Measurements from ENCODE around the gene GSK3A.
"Not testable (repeated sequence)": the region's sequence is repeated elsewhere in the genome, so short reads cannot be mapped to it uniquely, and the experiment has no call there.

The GSK3A gene

DNA sequence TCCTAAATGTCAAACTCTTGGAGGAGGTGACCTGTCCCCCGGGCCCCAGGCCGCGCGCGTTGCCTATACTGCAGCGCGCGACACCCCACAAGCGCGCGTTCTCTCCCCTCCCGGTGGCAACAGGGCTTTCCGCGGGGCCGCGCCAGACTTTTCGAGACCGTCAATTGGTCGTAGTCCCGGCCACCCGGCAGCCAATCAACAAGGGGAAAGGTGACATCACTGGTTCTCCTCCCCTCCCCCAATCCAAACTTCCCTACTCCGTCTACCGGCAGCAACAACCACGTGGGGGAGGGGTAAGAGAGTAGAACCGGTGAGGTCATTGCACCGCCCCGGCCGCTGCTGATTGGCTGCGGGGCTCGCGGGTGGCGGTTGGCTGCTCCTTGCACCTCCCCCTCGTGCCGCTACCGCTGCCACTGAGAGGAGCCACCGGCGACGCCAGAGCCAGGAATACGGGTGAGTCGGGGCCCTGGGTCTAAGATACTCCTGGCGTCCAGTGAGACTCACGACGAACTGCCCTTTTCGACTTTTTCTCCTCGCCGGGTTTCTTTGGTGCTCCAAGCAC, 25.8 kb upstream of the GSK3A start:
- DNase-seq: peak; percentile 98 to 100 (median 99)

DNA sequence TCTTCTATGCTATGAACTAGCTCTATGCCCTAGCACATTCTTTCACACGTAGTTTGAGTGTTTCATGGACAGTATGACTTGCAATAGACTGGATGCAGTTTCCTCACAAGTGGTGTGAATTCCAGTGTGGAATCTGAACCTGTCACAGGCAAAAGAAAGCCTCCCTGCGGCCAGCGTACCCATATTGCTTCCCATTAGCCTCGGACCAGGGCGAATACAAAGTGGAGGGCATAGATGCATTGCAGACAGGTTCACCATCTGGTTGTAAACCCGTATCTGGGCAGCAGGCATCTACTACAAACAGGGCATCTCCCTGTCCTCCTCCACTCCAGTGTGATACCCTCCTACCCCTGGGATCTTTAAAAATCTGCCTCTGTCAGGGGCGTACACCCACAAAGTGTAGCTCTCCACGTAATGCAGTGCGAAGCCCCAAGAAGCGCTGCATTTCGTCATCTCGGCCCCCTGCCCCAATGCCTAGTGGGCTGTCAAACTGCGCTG, 25.3 kb upstream of the GSK3A start:
- no peak for DNase-seq

DNA sequence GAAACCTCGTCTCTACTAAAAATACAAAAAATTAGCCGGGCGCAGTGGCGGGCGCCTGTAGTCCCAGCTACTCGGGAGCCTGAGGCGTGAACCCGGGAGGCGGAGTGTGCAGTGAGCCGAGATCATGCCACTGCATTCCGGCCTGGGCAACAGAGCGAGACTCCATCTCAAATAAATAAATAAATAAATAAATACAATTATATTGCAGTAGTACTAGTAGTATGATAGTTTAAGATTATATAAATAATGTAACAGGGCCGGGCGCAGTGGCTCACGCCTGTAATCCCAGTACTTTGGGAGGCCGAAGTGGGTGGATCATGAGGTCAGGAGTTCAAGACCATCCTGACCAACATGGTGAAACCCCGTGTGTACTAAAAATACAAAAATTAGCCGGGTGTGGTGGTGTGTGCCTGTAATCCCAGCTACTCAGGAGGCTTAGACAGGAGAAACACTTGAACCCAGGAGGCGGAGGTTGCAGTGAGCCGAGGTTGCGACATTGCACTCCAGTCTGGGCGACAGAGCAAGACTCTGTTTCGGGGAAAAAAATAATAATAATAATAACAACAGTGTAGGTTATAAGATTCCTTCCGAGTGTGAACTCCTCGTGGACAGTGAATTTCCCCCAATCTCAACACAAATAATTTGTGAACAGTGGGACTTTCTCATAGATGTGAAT, 24.7 kb upstream of the GSK3A start:
- not testable (repeated sequence) for DNase-seq

DNA sequence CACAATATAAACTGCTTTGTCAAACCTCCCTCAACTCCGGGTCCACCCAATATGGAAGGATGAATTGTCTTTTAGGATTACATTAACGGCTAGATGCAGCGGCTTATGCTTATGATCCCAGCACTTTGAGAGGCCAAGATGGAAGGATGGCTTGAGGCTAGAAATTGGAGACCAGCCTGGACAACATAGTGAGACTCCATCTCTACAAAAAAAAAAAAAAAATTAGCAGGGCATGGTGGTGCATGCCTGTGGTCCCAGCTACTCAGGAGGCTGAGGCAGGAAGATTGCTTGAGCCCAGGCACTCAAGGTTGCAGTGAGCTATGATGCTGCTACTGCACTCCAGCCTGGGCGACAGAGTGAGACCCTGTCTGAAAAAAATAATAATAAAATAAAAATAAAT, 23.7 kb upstream of the GSK3A start:
- DNase-seq: not testable (repeated sequence)

- no peak for DNase-seq
Measured at GRCh38 chr19:42261763-42262162, 19.4 kb upstream of the GSK3A start.

GRCh38 chr19:42257842-42258241, 15.4 kb upstream of the GSK3A start:
- not testable (repeated sequence) for DNase-seq

DNA sequence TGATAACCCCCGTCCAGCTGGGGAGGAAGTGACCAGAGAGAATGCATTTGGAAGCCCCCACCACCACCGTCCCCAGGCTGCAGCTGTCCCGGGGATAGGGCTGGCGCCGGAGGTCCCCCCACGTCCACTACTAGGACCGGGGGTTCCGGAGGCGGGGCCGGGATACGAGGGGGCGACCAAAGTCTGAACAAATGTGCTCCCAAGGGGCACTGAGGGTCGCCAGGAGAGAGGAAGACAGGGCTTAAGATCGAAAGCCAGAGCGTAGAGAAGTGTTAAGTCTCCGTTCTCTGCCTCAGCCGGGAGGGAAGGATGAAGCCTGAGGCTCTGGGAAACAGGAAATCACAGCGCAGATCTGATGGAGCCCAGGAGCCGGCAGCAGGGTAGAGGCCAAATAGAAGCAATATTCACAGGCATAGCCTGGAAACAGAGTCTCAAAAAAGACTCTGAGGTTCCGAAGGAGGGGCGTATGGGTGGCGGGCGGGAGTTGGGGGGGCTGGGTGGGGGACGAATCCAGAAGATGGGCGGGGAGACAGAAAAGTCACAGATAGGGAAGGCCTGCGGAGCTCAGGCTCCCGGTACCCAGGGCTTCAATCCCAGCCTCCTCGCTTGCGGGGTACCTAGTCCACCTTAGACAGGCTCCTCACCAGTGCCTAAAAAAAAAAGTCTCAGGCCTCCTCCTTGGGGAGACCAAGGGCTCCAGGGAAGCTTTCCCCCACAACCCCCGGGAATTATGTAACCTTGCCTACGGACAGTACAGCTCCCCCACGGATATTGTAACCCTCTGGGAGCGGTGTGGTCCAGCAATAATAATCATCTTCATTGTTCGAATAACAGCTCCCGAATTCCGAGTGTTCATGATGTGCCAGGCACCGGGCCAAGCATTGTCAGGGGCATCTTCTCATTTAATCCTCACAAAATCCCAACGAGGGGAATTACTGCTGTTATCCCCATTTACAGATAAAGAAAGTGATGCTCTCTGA, 13.7 kb upstream of the GSK3A start:
- peak in 2 of 6 experiments; percentile 12 to 35 for DNase-seq

GRCh38 chr19:42254850-42255765, 12.7 kb upstream of the GSK3A start, which contains the start of gene ERF:
Gene ERF, minus strand, starts transcription at chr19:42255128. Its CDS starts 129 bp downstream, at chr19:42254999.
- DNase-seq: peak; percentile 86 to 95 (median 92)

DNA sequence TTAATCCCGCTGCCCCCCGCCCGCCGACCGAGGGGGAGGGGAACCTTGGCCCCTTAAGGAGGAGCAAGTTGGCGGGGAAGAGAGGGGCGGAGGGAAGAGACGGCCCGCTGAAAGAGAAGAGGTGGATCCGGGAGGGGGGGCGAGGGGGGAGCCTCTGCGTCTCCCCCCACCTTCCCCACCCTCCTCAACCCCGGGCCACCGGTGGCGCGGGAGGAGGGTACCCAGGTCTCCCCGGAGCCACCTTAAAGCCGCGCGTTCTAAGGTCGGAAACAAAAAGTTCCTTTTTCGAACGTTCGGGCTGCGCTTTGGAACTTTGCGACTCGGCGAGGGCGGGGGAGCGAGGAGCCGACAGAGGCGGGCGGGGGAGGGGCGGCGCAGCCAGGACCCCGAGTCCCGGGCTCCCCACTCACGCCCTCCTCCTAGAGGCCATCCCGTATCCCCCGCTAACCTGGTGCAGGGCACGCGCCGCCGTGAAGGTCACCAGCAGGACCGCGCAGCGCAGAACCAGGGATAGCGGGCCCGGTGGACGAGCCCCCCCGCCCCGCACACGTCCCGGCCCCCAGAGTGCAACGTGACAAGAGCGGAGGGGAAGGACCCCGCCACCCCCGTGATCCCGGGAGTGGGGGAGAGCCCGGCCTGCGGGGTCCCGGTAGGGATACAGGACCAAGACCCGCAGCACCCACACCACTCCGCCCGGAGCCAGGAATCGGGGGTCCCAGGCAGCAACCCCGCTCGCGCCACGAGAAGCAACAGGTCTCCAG, 11.9 kb upstream of the GSK3A start:
- peak; percentile 74 to 90 (median 81) for DNase-seq

- DNase-seq: peak; percentile 54 to 85 (median 76)
Measured at GRCh38 chr19:42253245-42254088, 11.1 kb upstream of the GSK3A start.

GRCh38 chr19:42252365-42253244, 10.2 kb upstream of the GSK3A start:
- peak in 2 of 6 experiments; percentile 9 to 34 for DNase-seq

GRCh38 chr19:42251572-42252358, 9.4 kb upstream of the GSK3A start:
- DNase-seq: no peak

DNA sequence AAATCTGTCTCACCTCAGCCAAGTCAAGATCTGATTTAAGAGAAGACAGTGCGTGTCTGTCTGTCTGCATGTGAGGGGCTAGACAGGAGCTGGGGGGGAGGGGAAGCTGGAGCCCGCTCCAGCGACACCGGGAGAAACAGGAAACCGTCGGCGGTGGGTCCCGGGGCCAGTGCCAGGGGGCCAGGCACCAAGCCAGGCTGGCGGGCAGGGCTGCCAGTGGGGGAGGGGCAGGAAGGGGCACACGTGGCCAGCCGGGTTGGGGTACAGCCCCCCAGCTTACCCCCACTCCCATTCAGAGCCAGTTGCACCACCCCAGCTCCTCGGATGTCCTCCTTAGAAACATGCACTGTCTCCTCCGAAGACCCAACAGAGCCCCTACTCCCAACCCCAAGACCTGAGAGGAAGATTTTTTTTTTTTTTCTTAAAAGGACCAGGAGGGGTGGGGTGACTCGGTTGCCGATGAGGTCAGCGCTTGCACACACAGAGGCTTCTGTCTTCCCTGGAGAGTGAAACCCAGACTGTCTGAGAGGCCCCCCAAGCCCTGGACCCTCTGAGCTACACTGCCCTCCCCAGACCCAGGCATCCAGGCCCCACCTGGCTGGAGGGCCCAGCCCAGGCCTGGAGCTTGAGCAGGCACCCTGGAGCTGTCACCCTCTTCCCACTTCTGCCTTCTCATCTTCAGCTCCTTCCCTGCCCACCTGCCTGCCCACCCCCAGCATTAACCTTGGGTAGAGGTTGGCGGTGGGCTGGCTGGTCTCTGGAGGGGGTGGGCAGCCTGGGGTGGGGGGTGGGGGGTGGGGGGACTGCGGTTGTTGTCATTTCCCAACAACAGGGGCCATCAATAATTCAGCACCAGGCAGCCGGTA, 8.5 kb upstream of the GSK3A start:
- DNase-seq: no peak

- no peak for DNase-seq
Measured at GRCh38 chr19:42250183-42250665, 7.8 kb upstream of the GSK3A start.

- DNase-seq: no peak
Measured at GRCh38 chr19:42249769-42250168, 7.4 kb upstream of the GSK3A start.

DNA sequence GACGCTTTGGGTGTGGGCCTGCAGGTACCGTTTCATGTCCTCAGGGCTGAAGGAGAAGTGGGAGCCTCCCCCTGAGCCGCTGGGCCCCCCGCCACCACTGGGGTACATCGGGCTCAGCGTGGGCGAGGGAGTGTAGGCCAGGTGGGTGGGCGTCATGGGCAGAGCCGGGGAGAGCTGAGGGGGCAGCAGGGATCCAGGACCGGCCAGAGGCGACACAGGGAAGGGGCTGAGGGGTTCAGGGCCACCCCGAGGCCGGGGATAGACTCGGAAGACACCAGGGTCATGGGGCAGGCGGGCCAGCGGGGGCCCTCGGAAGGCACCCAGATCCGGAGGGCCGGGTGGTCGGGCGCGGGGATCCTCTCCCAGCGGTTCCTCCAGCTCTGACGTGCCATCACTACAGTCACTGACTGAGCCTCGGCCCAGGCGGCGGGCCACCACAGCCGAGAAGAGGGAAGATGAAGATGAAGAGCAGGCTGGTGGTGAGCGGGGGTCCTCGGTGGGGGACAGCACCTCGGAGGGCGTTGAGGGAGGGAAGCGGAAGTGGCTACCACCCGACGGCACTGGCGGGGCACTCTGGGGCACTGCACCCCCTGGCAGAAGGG, 6.8 kb upstream of the GSK3A start:
- no peak for DNase-seq

Measured in stimulated activated naive CD4-positive, alpha-beta T cell (primary cell).